ENCODE results near the gene CSMD2. TPM values are rescaled to one million over a fixed set of nuclear protein-coding genes. Genes with fewer than 3 reads are reported as not detected.

Gene CSMD2
- total RNA-seq, 1 donor from 2014 or later: 0.75 TPM

GRCh38 chr1:33517596-33518250 is 647.3 kb downstream of the CSMD2 start:
- Histone ChIP-seq H3K36me3 (ENCODE audit: control insufficient read depth, insufficient read depth, low read length) (no peaks in the 10 kb centered on the region), H3K4me3 (ENCODE audit: low read depth, low read length) (no peak overlapping the region), H3K27me3 (ENCODE audit: control insufficient read depth, insufficient read depth, low read length) (peaks cover 2% of the 10 kb centered on the region)
- no peak for DNase-seq (ENCODE audit: low read depth)
- TF ChIP-seq CTCF (IDR thresholded peaks at IDR 0.05; ENCODE audit: insufficient read depth, low read length, poor library complexity, severe bottlenecking): no peak

GRCh38 chr1:33516891-33517567 is 648.0 kb downstream of the CSMD2 start:
- TF ChIP-seq CTCF (IDR thresholded peaks at IDR 0.05; ENCODE audit: insufficient read depth, low read length, poor library complexity, severe bottlenecking): no peak

GRCh38 chr1:33516428-33516827 is 648.6 kb downstream of the CSMD2 start:
- no peak for TF ChIP-seq CTCF (IDR thresholded peaks at IDR 0.05; ENCODE audit: insufficient read depth, low read length, poor library complexity, severe bottlenecking)
- Histone ChIP-seq H3K36me3 (ENCODE audit: control insufficient read depth, insufficient read depth, low read length) (no peaks in the 10 kb centered on the region), H3K4me3 (ENCODE audit: low read depth, low read length) (no peak overlapping the region), H3K27me3 (ENCODE audit: control insufficient read depth, insufficient read depth, low read length) (peaks cover 2% of the 10 kb centered on the region)
- DNase-seq (ENCODE audit: low read depth): no peak

More at GRCh38 chr1:33516891-33517567, 648.0 kb downstream of the CSMD2 start:
- H3K36me3 ChIP-seq (ENCODE audit: control insufficient read depth, insufficient read depth, low read length): no peaks in the 10 kb centered on the region
- no peak for DNase-seq (ENCODE audit: low read depth)
- peaks cover 2% of the 10 kb centered on the region for H3K27me3 ChIP-seq (ENCODE audit: control insufficient read depth, insufficient read depth, low read length)
- no peak overlapping the region for H3K4me3 ChIP-seq (ENCODE audit: low read depth, low read length)

GRCh38 chr1:33515607-33516006 is 649.4 kb downstream of the CSMD2 start:
- TF ChIP-seq CTCF (IDR thresholded peaks at IDR 0.05; ENCODE audit: insufficient read depth, low read length, poor library complexity, severe bottlenecking): no peak
- Histone ChIP-seq H3K27me3 (ENCODE audit: control insufficient read depth, insufficient read depth, low read length) (peaks cover 2% of the 10 kb centered on the region), H3K4me3 (ENCODE audit: low read depth, low read length) (no peak overlapping the region), H3K36me3 (ENCODE audit: control insufficient read depth, insufficient read depth, low read length) (no peaks in the 10 kb centered on the region)
- DNase-seq (ENCODE audit: low read depth): no peak

- Histone ChIP-seq H3K36me3 (ENCODE audit: control insufficient read depth, insufficient read depth, low read length) (no peaks in the 10 kb centered on the region), H3K4me3 (ENCODE audit: low read depth, low read length) (no peak overlapping the region), H3K27me3 (ENCODE audit: control insufficient read depth, insufficient read depth, low read length) (peaks cover 2% of the 10 kb centered on the region)
- no peak for TF ChIP-seq CTCF (IDR thresholded peaks at IDR 0.05; ENCODE audit: insufficient read depth, low read length, poor library complexity, severe bottlenecking)
- no peak for DNase-seq (ENCODE audit: low read depth)
These were observed 649.9 kb downstream of the CSMD2 start for GRCh38 chr1:33515112-33515511.
